ENCODE measurements around the gene AMH. TPM values are rescaled to one million over a fixed set of nuclear protein-coding genes. Genes with fewer than 3 reads are reported as not detected.

AMH gene
- total and polyA plus RNA-seq, 2 of the 13 experiments (the other 11 are each of a cell fraction or from before 2014, with no cell fraction given), result 0.03 to 0.18 TPM

DNA sequence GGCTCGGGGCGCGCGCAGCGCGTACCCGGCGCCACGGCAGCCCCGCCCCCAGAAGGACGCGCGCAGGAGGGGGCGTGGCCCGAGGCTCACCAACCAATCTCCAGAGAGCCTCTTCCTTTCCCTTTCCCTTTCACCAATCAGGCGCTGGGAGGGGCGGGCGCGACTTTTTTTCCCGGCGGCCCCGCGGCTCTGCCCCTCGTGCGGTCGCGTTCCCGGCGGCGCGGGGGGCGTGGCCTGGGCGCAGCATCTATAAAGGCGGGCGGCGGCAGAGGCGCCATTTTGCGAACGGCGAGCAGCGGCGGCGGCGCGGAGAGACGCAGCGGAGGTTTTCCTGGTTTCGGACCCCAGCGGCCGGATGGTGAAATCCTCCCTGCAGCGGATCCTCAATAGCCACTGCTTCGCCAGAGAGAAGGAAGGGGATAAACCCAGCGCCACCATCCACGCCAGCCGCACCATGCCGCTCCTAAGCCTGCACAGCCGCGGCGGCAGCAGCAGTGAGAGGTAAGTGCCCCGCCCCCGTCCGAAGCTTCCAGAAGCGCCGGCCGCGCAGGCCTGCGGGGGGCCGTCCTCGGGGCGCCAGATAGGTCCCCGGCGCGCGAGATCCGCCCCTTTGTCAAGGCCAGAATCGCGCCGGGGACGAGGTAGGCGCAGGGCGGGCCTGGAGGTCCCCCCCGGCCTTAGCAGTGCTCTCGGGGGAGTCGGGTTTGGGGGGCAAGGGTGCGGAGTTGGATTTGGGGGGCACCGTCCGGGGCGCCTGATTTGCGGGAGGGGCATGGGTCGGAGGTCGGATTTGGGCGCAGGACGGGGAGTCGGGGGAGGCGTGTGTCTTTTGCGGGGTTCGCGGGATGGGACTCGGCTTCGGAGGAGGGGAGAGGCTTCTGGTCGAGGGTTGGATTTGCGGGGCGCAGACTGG is 20.4 kb downstream of the AMH start (continued):
- peak; percentile 38; the same call in 1 of the 2 replicates for TF ChIP-seq IRF2 (CRISPR knock-in tag; IDR thresholded peaks at IDR 0.05)
- no peak for TF ChIP-seq ZNF160 (CRISPR knock-in tag; IDR thresholded peaks at IDR 0.05)
- no peak for TF ChIP-seq ZNF7 (CRISPR knock-in tag; IDR thresholded peaks at IDR 0.05)
- TF ChIP-seq MYC (CRISPR knock-in tag; IDR thresholded peaks at IDR 0.05; ENCODE audit: borderline replicate concordance), result peak; percentile 78
- TF ChIP-seq CBX5 (CRISPR knock-in tag; IDR thresholded peaks at IDR 0.05; ENCODE audit: borderline replicate concordance), result no peak
- TF ChIP-seq ZNF350 (CRISPR knock-in tag; IDR thresholded peaks at IDR 0.05; ENCODE audit: borderline replicate concordance, low read depth), result peak; percentile 39; the same call in 1 of the 2 replicates
- TF ChIP-seq PHF21A (CRISPR knock-in tag; IDR thresholded peaks at IDR 0.05), result no peak
- no peak for TF ChIP-seq ZSCAN29 (CRISPR knock-in tag; conservative IDR thresholded peaks at IDR 0.05)
- peak; percentile 62 for TF ChIP-seq CSRNP1 (CRISPR knock-in tag; IDR thresholded peaks at IDR 0.05)
- no peak for TF ChIP-seq ZFP37 (CRISPR knock-in tag; IDR thresholded peaks at IDR 0.05; ENCODE audit: borderline replicate concordance)
- TF ChIP-seq GMEB2 (CRISPR knock-in tag; IDR thresholded peaks at IDR 0.05; ENCODE audit: low read depth), result peak; percentile 50; the same call in 1 of the 2 replicates
- TF ChIP-seq SP5 (CRISPR knock-in tag; IDR thresholded peaks at IDR 0.05; ENCODE audit: borderline replicate concordance, low read depth), result peak; percentile 78; the same call in 1 of the 2 replicates
- no peak for TF ChIP-seq HNF1A (IDR thresholded peaks at IDR 0.05; ENCODE audit: low read depth)
- no peak for TF ChIP-seq HNF1A (CRISPR knock-in tag; IDR thresholded peaks at IDR 0.05; ENCODE audit: borderline replicate concordance)
- TF ChIP-seq ZNF343 (CRISPR knock-in tag; IDR thresholded peaks at IDR 0.05), result no peak
- TF ChIP-seq ATM (IDR thresholded peaks at IDR 0.05; ENCODE audit: borderline replicate concordance), result no peak
- no peak for TF ChIP-seq ZNF292 (CRISPR knock-in tag; IDR thresholded peaks at IDR 0.05; ENCODE audit: borderline replicate concordance, low read depth)
- no peak; the same call in 1 of the 2 replicates for TF ChIP-seq KLF13 (CRISPR knock-in tag; IDR thresholded peaks at IDR 0.05)
- TF ChIP-seq ZNF816 (CRISPR knock-in tag; IDR thresholded peaks at IDR 0.05; ENCODE audit: borderline replicate concordance), result no peak; the same call in 1 of the 2 replicates
- TF ChIP-seq HOXA7 (CRISPR knock-in tag; IDR thresholded peaks at IDR 0.05), result no peak
- no peak for TF ChIP-seq ZNF720 (CRISPR knock-in tag; IDR thresholded peaks at IDR 0.05)
- no peak for TF ChIP-seq SCMH1 (CRISPR knock-in tag; IDR thresholded peaks at IDR 0.05; ENCODE audit: borderline replicate concordance)

Measured in HepG2 (cell line).